GM08714 (cell line): ENCODE measurements around the gene BYSL.

Experiments
- H3K4me3 ChIP-seq: fragments of 200-500 bp; sonication (Bioruptor generic); 2 replicates; pipeline ENCODE4 v1.5.1; 2014; ENCODE audit warnings: mild to moderate bottlenecking, low read length, inconsistent platforms
- ZNF274 ChIP-seq: IDR thresholded peaks from 2 replicates; pipeline ENCODE4 v1.6.1; 2012; ENCODE audit warnings: mild to moderate bottlenecking, low read depth, low read length

BYSL gene

DNA sequence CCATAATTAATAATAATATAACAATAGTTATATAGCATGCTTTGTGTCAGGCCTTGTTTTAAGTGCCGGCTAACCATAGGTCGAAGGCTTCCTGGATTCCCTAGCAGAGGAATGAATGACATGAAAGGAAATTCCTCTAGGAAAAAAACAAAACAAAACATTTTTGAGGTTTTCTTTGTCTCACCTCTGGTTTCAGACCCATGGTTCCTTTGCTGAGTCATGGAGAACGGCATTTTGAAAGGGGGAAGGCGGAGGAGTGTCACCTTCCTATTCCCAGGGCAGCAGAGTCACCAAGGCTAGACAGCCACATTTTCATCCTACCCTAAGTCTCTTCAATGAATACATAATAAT is 45.6 kb downstream of the BYSL start:
- H3K4me3 ChIP-seq, result no peak overlapping the region
- TF ChIP-seq ZNF274, result no peak

DNA sequence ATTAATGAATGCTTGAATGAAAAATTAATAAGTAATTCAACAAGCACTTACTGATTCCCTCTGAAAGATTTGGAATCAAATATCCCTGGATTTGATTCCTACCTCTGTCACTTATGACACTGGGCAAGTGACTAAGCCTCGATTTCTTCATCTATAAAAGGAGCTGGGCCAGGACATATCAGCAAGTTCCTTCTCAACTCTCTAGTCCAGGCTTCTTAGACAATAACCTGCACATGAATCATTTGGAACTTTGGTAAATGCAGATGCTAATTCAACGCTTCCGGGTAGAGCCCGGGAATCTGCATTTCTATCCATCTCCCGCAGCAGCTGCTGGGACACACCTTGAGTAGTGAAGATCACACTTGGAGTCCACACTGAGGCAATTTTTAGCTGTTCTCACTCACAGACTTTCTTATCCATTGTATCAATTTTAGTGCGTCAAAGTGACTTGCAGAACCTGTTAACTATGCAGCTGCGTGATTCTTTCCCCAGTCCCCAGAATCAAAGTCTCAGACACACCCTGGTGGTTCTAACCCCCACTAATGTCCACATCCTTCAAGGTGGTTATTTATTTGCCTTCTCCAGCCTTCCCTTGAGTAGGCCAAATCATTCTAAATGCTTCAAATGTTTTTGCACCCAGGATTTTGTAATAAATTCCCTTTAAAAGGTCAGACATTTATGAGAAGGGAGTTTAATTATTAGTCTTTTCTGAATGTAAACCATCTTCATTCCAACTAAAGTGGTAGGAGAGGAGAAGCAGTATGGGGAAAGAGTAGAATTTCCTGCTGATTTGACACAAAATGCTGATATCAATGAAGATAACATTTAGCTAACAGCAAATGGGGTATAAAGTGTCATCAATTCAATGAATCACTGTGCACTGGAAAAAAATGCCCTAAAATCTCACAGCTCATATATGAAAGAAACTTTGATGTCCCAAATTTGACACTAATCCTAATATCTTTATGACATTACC is 46.3 kb downstream of the BYSL start:
- H3K4me3 ChIP-seq, result no peak overlapping the region
- no peak for TF ChIP-seq ZNF274

DNA sequence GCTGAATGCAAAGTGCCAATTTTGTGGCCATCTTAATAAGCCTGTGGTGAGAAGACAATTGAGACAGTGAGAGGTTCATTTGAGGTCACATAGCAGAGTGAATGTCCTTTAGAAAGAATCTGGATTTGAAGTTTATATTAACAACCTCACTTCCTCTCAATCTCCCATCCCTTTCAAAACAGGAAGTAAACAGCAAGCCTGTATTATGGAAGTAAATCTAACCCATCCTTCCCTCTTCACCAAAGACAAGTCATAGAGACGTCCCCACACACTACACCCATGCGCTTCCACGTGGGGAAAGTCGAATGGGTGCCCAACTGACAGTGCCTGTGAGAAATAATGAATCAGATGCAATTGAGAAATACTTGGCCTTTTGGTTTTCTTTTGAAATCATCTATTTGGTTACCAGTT is 49.1 kb downstream of the BYSL start:
- TF ChIP-seq ZNF274, result no peak
- no peak overlapping the region for H3K4me3 ChIP-seq

DNA sequence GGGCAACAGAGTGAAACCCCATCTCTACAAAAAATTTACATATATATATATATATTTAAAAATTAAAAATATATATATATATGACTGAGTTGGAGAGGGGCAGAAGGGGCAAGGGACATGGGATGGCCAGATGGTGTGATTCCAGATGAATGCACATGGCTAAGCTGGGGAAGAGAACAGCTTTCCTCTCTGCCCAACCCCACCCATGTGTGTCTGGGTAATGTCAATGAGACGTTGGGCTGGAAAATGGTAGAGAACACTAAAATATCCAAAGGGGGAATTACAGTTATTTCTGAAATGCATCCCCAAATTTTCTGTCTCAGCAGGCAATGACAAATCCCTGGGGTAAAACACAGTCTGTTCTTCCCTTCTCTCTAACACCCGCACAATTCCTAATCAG is 51.5 kb downstream of the BYSL start:
- TF ChIP-seq ZNF274, result no peak
- no peak overlapping the region for H3K4me3 ChIP-seq

DNA sequence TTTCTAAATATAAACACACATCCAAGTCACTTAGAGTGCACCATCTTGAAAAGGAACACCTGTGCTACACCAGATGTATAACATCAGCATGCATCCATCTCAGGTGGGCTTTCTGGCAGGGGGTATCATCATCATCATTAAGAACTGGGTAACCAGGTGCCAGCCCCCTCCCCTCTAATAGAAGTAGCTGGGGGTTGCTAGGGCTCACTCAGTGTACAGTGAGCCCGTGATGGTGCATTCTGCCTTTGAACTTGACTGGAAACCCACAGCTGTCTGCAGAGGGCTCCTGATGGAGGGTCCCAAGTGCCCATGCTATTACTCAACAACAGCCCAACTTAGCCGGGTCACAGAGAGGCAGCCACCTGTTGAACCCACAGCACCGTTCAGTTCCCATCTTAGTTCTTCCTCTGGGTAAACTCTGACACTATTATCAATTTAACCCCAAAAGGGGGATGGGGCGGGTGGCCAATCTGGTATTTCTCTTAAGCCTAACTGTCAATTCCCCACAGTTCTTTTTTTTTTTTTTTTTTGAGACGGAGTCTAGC is 53.1 kb downstream of the BYSL start:
- H3K4me3 ChIP-seq, result no peak overlapping the region
- no peak for TF ChIP-seq ZNF274

DNA sequence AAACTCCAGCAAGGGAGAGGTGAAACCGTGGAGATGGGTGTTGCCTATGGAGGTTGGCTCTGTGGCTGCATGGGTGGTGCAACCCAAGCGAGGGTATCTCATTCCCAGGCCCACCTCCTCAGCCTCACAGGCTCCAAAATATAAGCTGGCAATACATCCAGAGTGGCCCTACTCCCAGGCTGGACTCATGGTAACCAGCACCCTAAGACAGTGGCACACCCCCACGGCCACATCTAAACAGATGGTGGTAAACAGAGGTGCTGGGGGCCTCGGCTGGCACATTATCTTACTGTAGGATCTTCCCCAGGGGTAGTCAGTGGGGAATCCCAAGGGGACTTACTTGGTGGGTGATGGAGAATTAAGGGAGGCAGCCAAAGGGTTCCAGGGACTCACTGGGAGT is 54.0 kb downstream of the BYSL start:
- H3K4me3 ChIP-seq, result no peak overlapping the region
- TF ChIP-seq ZNF274, result no peak

DNA sequence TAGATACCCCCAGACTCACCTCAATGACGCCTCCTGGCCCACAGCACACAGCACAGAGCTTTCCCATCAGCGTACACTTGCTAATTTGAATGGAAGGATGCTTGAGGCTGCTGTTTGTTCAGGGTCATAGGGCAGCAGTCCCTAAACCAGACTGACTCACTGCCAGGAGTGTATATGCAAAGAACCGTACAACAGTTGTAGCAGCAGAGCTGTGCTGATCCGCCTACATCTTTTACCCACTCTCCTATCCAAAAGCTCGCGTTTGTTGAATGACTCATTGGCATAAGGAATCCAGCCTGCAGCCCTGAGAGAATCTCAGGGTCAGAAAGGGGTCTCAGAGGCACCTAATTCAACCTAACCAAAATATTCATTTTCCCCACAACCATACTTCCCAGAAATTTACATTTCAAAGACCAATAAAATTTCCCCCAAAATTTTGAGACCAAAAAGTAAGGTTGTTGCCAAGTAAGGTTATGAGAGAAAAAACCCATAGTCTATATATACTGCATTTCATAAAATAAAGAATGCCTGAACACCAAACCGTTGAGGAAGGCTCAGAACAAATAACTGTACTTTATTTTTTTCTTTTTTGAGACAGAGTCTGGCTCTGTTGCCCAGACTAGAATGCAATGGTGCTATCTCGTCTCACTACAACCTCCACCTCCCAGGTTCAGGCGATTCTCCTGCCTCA is 55.6 kb downstream of the BYSL start:
- no peak overlapping the region for H3K4me3 ChIP-seq
- TF ChIP-seq ZNF274, result no peak
